IMR-90 (cell line): ENCODE measurements around the gene TOM1L1. TPM values are rescaled to one million over a fixed set of nuclear protein-coding genes. Genes with fewer than 3 reads are reported as not detected.

Experiments used
- ATAC-seq: fragments of 200-7000 bp; cut with Tn5 transposase; 2 replicates; pipeline ENCODE4 v1.9.1; 2020; ENCODE audit warnings: low read depth, mild to moderate bottlenecking, moderate library complexity
- BruUV-seq: library from RNA; stranded (reverse); fragments of 400-500 nt; replicated peaks from 2 replicates; lab custom pipeline; 2021; lab: Mats Ljungman, UMichigan
- CTCF ChIA-PET: fragments of 300-600 bp; formaldehyde crosslinking; extraction: SDS; loops from one replicate; lab custom pipeline; 2021; ENCODE audit warnings: antibody characterized with exemption; lab: Yijun Ruan, JAX
- POLR2A ChIA-PET: fragments of 300-600 bp; sonication (Branson Sonifier 250); formaldehyde crosslinking; loops from one replicate; lab custom pipeline; 2022; ENCODE audit warnings: antibody characterized with exemption; ENCODE audit not compliant: unreplicated experiment; lab: Charles Lee
- DNase-seq: peaks from one replicate; pipeline ENCODE4 v3.0.0; 2013
- H2AFZ ChIP-seq: replicated peaks from 2 replicates; pipeline ENCODE3; 2013; ENCODE audit warnings: low read length, mild to moderate bottlenecking; ENCODE audit not compliant: poor library complexity
- H2AK5ac ChIP-seq: 2 replicates; pipeline ENCODE4 v1.6.1; 2013; ENCODE audit warnings: low read depth, low read length, inconsistent platforms
- H2AK9ac ChIP-seq: replicated peaks from 2 replicates; pipeline ENCODE3; 2013; ENCODE audit warnings: mild to moderate bottlenecking, low read depth, low read length, moderate library complexity; ENCODE audit not compliant: poor library complexity
- H2BK120ac ChIP-seq: 2 replicates; pipeline ENCODE4 v1.6.1; 2013; ENCODE audit warnings: low read depth, low read length, inconsistent platforms
- H2BK15ac ChIP-seq: 3 replicates; pipeline ENCODE4 v1.6.1; 2013; ENCODE audit warnings: low read depth, low read length, inconsistent platforms
- H2BK20ac ChIP-seq: 2 replicates; pipeline ENCODE4 v1.6.1; 2013; ENCODE audit warnings: low read depth, mild to moderate bottlenecking, inconsistent platforms, low read length, moderate library complexity
- H2BK5ac ChIP-seq: 2 replicates; pipeline ENCODE4 v1.6.1; 2013; ENCODE audit warnings: mild to moderate bottlenecking, low read depth, low read length, inconsistent platforms; ENCODE audit not compliant: poor library complexity, severe bottlenecking
- H3K14ac ChIP-seq: replicated peaks from 2 replicates; pipeline ENCODE4 v1.6.1; 2013; ENCODE audit warnings: low read depth, low read length, inconsistent platforms
- H3K18ac ChIP-seq: 2 replicates; pipeline ENCODE4 v1.6.1; 2013; ENCODE audit warnings: low read depth, low read length, control low read depth
- H3K23ac ChIP-seq: 2 replicates; pipeline ENCODE4 v1.6.1; 2013; ENCODE audit warnings: low read depth, low read length, inconsistent platforms
- H3K27ac ChIP-seq: 2 replicates; pipeline ENCODE4 v1.5.1; 2013; ENCODE audit warnings: mild to moderate bottlenecking, control low read depth, low read length; ENCODE audit not compliant: insufficient read depth
- H3K27me3 ChIP-seq: 2 replicates; pipeline ENCODE4 v1.6.1; 2013; ENCODE audit warnings: low read length; ENCODE audit not compliant: control insufficient read depth, insufficient read depth
- H3K36me3 ChIP-seq: 2 replicates; pipeline ENCODE4 v1.6.1; 2013; ENCODE audit warnings: low read length, mixed read lengths; ENCODE audit not compliant: control insufficient read depth, insufficient read depth
- H3K4ac ChIP-seq: 2 replicates; pipeline ENCODE4 v1.6.1; 2013; ENCODE audit warnings: low read depth, low read length, inconsistent platforms
- H3K4me1 ChIP-seq: 2 replicates; pipeline ENCODE4 v1.6.1; 2013; ENCODE audit warnings: low read length, mixed read lengths; ENCODE audit not compliant: control insufficient read depth, insufficient read depth
- H3K4me2 ChIP-seq: 2 replicates; pipeline ENCODE4 v1.6.1; 2013; ENCODE audit warnings: low read depth, mild to moderate bottlenecking, control low read depth, low read length, moderate library complexity
- H3K4me3 ChIP-seq: 2 replicates; pipeline ENCODE4 v1.5.1; 2013; ENCODE audit warnings: low read depth, mild to moderate bottlenecking, control low read depth, low read length, moderate library complexity; ENCODE audit not compliant: insufficient read depth
- H3K56ac ChIP-seq: 2 replicates; pipeline ENCODE4 v1.6.1; 2013; ENCODE audit warnings: low read length, inconsistent platforms; ENCODE audit not compliant: insufficient read depth; ENCODE audit errors: extremely low read depth
- H3K79me1 ChIP-seq, 2 experiments: 2 replicates each; pipeline ENCODE4 v1.6.1; 2013; ENCODE audit warnings: low read length in 2 of 2, inconsistent platforms in 1 of 2, low read depth in 1 of 2
- H3K9ac ChIP-seq: 2 replicates; pipeline ENCODE4 v1.6.1; 2013; ENCODE audit warnings: low read depth, low read length, control low read depth
- H3K9me1 ChIP-seq: 2 replicates; pipeline ENCODE4 v1.6.1; 2013; ENCODE audit warnings: low read length, inconsistent platforms; ENCODE audit not compliant: insufficient read depth
- H3K9me3 ChIP-seq: 2 replicates; pipeline ENCODE4 v1.6.1; 2013; ENCODE audit warnings: low read length; ENCODE audit not compliant: control insufficient read depth, insufficient read depth
- H4K20me1 ChIP-seq: 2 replicates; pipeline ENCODE4 v1.6.1; 2013; ENCODE audit warnings: low read length, inconsistent platforms; ENCODE audit not compliant: insufficient read depth
- H4K5ac ChIP-seq: 2 replicates; pipeline ENCODE4 v1.6.1; 2013; ENCODE audit warnings: mild to moderate bottlenecking, low read depth, low read length, control low read depth
- H4K8ac ChIP-seq, 2 experiments: 2 replicates each; pipeline ENCODE4 v1.6.1; 2013; ENCODE audit warnings: low read depth in 2 of 2, low read length in 2 of 2, control low read depth in 1 of 2, inconsistent platforms in 1 of 2
- H4K91ac ChIP-seq: 2 replicates; pipeline ENCODE4 v1.6.1; 2013; ENCODE audit warnings: low read depth, low read length, inconsistent platforms; ENCODE audit not compliant: insufficient read depth
- ELK1 ChIP-seq: fragments of 150-350 bp; IDR thresholded peaks from 2 replicates; pipeline ENCODE4 v1.6.1; 2016; ENCODE audit warnings: low read depth, mild to moderate bottlenecking, low read length, moderate library complexity, borderline replicate concordance
- FOS ChIP-seq: fragments of 150-350 bp; IDR thresholded peaks from 2 replicates; pipeline ENCODE4 v1.6.1; 2016; ENCODE audit warnings: low read depth, low read length
- MAFK ChIP-seq: IDR thresholded peaks from 2 replicates; pipeline ENCODE4 v1.6.1; 2012; ENCODE audit warnings: low read depth, low read length, improper control_type of control experiment
- USF2 ChIP-seq: fragments of 150-350 bp; IDR thresholded peaks from 2 replicates; pipeline ENCODE4 v1.6.1; 2017; ENCODE audit warnings: mild to moderate bottlenecking, antibody characterized with exemption, low read length, low read depth
- WGBS, 2 experiments: methylation state at CpG; one replicate each; pipeline versions ENCODE4 v1.1.5 to v1.1.7; 2013; ENCODE audit warnings: missing lambda C conversion rate in 2 of 2; ENCODE audit not compliant: insufficient read length in 1 of 2; ENCODE audit errors: extremely low coverage in 2 of 2; 5-methylcytosine and 5-hydroxymethylcytosine counted together
- dilution Hi-C: fragments of 300-500 bp; cut with HindIII; formaldehyde crosslinking; loops from one replicate; pipeline ENCODE4 v1.14.3; 2018; ENCODE audit warnings: low sequenced_read_pairs; ENCODE audit not compliant: unreplicated experiment
- in situ Hi-C: fragments of 300-500 bp; cut with MboI; formaldehyde crosslinking; loops from 3 replicates; pipeline ENCODE4 v1.14.3; 2019; ENCODE audit warnings: low sequenced_read_pairs, inconsistent platforms, mixed read lengths
- intact Hi-C: fragments of 100-400 bp; cut with micrococcal nuclease; formaldehyde crosslinking; loops from 2 replicates; pipeline ENCODE4 v1.10.0; 2022
- polyA plus RNA-seq, 3 experiments: library from polyadenylated mRNA; depleted of rRNA; stranded (reverse); fragments of >200 nt; gene quantifications; 2 replicates each; pipeline ENCODE4 v1.2.3, GENCODE V29; 2012; ENCODE audit warnings: low replicate concordance in 1 of 3
- total RNA-seq: library from RNA; depleted of rRNA; stranded (reverse); fragments of >200 nt; gene quantifications from 2 replicates; pipeline ENCODE4 v1.2.3, GENCODE V29; 2012

Gene TOM1L1
- total and polyA plus RNA-seq, 2 of the 4 experiments (the other 2 are of a cell fraction) = 13.0 to 20.1 TPM

- Histone ChIP-seq H2BK120ac (no peak overlapping the region), H3K14ac (no peak overlapping the region), H3K18ac (no peak overlapping the region), H3K23ac (no peak overlapping the region), H3K27me3 (no peaks in the 10 kb centered on the region), H3K9me3 (no peaks in the 10 kb centered on the region), H3K4ac (no peak overlapping the region), H4K8ac (no peak overlapping the region), H2AK9ac (no peak overlapping the region), H4K5ac (no peak overlapping the region), H3K79me1 (no peaks in the 10 kb centered on the region; a peak in 2 of 4 replicates), H3K4me2 (no peak overlapping the region), H4K20me1 (no peaks in the 10 kb centered on the region), H3K9ac (no peak overlapping the region), H3K27ac (no peak overlapping the region), H2AK5ac (no peak overlapping the region), H2BK5ac (no peak overlapping the region), H3K4me3 (no peak overlapping the region), H2AFZ (no peak overlapping the region), H4K91ac (no peak overlapping the region), H3K4me1 (no peaks in the 10 kb centered on the region), H3K56ac (no peak overlapping the region), H3K9me1 (no peaks in the 10 kb centered on the region), H2BK15ac (no peak overlapping the region), H3K36me3 (peaks cover 5% of the 10 kb centered on the region; the same call in 1 of the 2 replicates), H2BK20ac (no peak overlapping the region)
- CTCF ChIA-PET = no interaction called here
- POLR2A ChIA-PET = no interaction called here
- WGBS, 2 experiments = no CpG with 5 or more reads among the region's 5 CpGs
- BruUV-seq = no TSS peak
- in situ Hi-C loops = no loop called here
- TF ChIP-seq USF2 (no peak), FOS (no peak), MAFK (no peak), ELK1 (no peak)
- ATAC-seq (no peak), DNase-seq (no peak)
- dilution Hi-C loops = no loop called here
- intact Hi-C loops = no loop called here
These were observed 6.7 kb downstream of the TOM1L1 start for GRCh38 chr17:54907376-54907775.
